ENCODE results near the gene SYCP1.

Gene SYCP1

DNA sequence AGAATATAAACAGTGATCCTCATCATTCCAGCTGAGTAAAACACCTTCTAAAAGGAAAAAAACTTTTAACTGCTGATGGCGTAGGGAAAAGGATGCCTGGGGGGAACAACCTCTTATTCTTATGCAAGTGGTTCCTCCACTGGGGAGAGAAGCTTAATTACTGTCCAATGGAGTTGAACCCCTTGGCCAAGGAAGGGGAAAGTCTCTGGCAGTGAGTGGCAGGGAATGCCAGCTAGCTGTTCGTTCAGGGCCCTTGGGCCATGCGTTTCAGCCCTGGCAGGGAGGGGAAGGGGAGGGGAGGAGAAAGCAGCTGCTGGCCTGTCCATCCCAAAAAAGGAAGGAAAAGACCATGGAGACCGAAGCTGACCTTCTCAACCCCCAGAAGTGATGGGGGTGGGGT is 22.6 kb upstream of the SYCP1 start:
- no peak overlapping the region for H3K4me3 ChIP-seq (ENCODE audit: low read depth, low read length)
- TF ChIP-seq, protein P1, sequence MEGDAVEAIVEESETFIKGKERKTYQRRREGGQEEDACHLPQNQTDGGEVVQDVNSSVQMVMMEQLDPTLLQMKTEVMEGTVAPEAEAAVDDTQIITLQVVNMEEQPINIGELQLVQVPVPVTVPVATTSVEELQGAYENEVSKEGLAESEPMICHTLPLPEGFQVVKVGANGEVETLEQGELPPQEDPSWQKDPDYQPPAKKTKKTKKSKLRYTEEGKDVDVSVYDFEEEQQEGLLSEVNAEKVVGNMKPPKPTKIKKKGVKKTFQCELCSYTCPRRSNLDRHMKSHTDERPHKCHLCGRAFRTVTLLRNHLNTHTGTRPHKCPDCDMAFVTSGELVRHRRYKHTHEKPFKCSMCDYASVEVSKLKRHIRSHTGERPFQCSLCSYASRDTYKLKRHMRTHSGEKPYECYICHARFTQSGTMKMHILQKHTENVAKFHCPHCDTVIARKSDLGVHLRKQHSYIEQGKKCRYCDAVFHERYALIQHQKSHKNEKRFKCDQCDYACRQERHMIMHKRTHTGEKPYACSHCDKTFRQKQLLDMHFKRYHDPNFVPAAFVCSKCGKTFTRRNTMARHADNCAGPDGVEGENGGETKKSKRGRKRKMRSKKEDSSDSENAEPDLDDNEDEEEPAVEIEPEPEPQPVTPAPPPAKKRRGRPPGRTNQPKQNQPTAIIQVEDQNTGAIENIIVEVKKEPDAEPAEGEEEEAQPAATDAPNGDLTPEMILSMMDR (IDR thresholded peaks at IDR 0.05; ENCODE audit: low read depth, low read length): no peak

DNA sequence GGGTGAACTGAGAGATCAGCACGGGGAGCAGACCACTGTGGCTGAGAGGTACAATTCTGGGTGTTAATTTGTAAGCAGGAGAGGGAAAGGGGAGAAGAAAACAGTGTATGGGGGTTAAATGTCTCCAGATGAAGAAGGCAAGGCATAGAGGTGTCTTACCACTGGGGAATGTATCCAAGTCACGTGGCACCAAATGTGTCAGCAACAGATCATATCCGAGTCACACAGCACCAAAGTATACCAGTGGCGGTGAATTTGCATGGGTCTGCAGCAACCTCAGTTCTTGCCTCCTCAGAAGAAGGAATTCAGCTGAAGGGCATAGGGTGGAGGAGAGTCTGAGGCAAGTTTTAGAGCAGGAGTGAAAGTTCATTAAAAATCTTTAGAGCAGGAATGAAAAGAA is 21.2 kb upstream of the SYCP1 start:
- TF ChIP-seq, protein P1 (IDR thresholded peaks at IDR 0.05; ENCODE audit: low read depth, low read length): no peak
- H3K4me3 ChIP-seq (ENCODE audit: low read depth, low read length): no peak overlapping the region

DNA sequence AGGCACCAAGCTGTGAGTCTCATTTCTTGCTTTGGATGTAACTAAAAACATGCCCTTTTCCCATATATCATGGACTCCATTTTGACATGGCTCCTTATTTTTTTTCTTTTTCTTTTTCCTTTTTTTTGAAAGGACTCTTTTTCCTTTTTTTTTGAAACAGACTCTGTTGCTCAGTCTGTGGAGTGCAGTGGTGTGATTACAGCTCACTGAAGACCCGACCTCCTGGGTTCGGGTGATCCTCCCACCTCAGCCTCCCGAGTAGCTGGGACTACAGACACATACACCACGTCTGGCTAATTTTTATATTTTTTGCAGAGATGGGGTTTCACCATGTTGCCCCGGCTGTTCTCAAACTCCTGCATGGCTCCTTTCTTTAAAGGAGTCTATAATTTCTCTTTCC is 10.4 kb upstream of the SYCP1 start:
- TF ChIP-seq, protein P1 (IDR thresholded peaks at IDR 0.05; ENCODE audit: low read depth, low read length): no peak
- no peak overlapping the region for H3K4me3 ChIP-seq (ENCODE audit: low read depth, low read length)

DNA sequence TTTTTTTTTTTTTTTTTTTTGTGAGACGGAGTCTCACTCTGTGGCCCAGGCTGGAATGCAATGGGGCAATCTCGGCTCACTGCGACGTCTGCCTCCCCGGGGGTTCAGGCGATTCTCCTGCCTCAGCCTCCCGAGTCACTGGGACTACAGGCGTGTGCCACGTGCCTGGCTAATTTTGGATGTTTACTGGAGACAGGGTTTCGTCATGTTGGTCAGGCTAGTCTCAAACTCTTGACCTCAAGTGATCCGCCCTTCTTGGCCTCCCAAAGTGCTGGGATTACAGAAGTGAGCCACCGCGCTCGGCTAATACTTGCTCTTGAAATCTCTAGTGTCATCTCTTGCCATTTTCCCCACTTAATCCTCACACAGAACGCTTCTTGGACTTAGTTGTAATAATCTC is 1.1 kb upstream of the SYCP1 start:
- no peak overlapping the region for H3K4me3 ChIP-seq (ENCODE audit: low read depth, low read length)
- TF ChIP-seq, protein P1 (IDR thresholded peaks at IDR 0.05; ENCODE audit: low read depth, low read length): no peak

DNA sequence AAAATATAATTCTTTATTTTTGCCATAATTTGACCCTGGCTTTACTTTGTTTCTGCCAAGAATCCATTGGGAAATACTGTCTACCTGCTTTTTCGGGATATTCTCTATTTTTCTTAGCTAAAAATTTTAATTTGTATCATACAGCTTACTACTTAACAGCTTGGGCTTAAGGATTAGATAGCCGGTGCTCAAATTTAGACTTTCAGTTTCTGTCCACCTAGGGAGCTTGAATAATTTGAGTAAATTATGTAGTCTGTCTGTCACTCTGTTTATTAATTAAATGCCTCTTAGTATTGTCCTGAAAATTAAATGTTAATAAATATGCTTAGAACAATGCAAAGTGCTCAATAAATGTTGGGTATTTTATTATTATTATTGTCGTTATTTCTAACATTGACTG is 6.7 kb downstream of the SYCP1 start:
- TF ChIP-seq, protein P1 (IDR thresholded peaks at IDR 0.05; ENCODE audit: low read depth, low read length): no peak
- H3K4me3 ChIP-seq (ENCODE audit: low read depth, low read length): no peak overlapping the region

DNA sequence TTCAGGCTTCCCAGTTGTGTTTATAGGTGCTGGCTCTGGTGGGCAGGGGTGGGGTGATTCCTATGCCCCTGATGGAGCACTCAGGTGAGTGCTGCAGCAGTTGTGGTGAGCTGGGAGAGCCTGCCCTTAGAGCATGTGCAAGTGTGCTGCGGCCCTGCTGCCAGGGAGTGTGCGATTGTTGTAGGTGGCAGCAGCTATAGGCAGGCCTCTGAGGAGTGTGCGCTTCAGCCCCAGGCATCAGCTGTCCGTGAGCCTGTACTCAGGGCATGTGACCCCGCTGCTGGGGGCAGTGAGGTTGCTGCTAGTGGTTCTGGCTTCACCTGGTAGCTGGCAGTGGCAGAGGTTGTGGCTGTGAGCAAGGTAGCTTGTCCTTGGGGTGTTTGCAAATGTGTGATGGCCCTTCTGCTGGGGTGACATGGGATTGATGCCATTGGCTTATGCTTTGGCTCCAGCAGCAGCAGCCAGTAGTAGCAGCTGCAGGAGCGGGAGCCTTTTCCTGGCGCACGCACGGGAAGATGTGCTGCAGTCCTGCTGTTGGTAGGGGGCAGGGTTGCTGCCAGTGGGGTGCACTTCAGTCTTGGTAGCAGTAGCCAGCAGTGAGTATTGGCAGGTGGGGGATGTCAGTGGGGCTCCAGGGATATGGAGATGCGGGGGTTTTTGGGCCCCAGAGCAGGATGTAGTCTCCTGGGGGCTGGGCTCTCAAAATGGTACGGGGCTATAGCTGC is 37.7 kb downstream of the SYCP1 start:
- no peak overlapping the region for H3K4me3 ChIP-seq (ENCODE audit: low read depth, low read length)
- TF ChIP-seq, protein P1 (IDR thresholded peaks at IDR 0.05; ENCODE audit: low read depth, low read length): no peak

DNA sequence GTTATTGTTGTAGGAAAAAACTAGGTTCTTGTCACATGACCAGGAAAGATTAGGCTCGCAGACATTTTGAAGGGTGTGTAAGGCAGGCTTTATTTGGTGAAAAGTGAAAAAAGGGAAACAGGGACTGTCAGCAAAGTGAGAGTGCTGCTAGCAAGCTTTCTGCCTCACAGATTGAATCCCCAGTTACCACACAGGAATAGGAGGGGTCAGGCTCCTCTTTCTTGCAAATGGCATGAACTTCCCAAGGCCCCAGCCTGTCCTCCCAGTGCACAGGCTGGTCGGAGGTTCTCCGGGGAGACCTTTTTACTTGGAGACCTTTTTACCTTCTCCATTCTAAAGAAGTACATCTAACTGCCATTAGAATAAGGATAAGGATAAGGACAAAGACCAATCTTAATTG is 42.1 kb downstream of the SYCP1 start:
- H3K4me3 ChIP-seq (ENCODE audit: low read depth, low read length): no peak overlapping the region
- TF ChIP-seq, protein P1 (IDR thresholded peaks at IDR 0.05; ENCODE audit: low read depth, low read length): no peak
